GM21423 (cell line): ENCODE results near the gene URB1.
"Not testable (repeated sequence)": the region's sequence is repeated elsewhere in the genome, so short reads cannot be mapped to it uniquely, and the experiment has no call there.

Experiments
- ATAC-seq: cut with Tn5 transposase; IDR thresholded peaks from one replicate; pipeline ENCODE4 v1.9.1; 2021; ENCODE audit warnings: mild to moderate bottlenecking, moderate library complexity; ENCODE audit not compliant: unreplicated experiment

Gene URB1

DNA sequence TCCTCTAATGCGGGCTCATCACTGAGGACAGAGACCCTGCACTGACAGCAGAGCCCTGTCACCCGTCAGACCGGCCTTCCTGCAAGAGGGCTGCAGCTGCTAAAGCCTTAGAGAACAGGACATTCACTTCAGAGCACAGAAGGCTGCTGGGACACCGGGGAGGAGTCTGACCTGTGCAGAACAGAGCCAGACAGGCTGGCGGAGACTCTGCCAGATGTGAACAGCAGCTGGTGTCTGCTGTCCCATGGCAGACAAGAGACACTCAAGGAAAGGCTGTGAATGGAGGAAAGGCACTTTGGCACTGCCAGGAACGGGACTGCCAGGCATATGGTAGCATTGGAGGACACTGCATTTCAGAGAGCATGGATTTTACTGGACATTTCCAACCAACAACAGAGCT lies 72.8 kb downstream of the URB1 start:
- no peak for ATAC-seq

DNA sequence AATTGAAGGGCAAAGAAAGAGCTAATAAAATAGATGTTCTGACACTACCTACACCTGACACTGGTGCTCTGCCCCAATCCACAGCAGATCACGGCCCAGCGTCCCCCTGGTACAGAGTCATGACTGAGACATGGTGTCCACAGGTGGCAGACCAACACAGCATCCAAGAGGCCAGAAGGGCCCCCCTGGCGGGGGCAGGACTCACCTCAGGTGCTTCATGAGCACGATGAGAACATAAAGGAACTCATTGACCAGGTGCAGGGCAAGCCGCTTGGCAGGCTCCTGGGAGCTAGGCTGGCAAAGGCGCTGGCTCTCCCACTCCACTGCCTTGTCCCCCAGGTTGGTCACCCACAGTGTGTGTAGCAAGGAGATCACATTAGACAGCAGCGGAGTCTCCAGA lies 73.8 kb downstream of the URB1 start:
- no peak for ATAC-seq

DNA sequence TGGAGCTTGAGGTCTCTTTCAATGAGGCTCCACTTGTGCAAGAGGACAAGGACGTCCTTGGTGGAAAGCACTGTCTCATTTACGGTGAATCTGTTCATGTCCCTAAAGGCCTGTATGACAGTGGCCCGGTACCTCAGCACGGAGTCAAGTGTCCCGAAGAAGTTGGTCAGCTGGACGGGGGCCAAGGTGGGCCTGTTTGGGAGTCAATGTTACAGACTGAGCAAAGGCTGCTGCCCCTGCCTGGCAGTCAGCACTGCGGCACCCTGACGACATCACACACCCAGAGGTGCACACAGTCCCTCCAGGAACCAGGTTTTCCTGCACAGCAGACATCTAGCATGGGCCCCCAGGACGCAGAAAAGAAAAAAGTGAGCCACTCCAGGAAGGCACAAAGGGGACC lies 75.1 kb downstream of the URB1 start:
- ATAC-seq = no peak

DNA sequence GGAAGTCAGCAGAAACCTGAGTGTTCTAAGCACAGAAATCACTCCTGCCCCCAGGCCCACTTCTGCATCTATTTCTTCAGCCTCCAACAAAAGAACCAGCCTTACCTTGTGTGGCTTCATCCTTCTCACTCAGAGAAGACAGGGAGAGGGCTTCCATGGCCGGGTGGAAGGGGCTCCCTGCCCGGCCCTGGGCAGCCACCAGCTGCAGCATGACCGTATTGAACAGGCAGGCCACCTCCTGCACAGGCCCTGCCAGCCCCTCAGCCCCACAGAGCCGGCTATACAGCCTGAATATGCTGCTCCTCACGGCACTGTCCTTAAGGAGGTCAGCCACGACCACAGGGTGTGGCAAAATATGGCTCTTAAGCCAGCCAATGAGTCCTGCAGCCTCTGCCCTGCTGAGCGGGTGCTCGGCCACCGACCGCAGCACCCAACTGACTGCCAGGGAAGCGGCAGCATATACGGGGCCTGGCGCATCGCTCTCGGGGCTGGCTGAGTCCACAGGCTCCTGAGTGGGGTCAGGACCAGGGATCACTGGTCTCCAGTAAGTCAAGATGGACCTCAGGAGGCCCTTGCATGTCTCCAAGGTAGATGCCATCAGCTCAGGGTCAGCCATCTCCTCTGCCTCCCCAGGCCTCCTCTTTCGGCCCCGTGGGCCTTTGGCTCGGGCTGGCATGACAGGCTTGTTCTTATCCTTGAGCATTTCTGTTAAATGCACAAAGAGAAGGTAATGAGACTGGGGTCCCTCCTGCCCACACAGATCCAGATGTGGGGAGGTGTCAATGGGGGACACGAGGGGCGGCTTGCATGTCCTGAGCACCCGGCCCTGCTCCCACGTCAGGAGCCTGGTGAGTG lies 76.2 kb downstream of the URB1 start:
- no peak for ATAC-seq

DNA sequence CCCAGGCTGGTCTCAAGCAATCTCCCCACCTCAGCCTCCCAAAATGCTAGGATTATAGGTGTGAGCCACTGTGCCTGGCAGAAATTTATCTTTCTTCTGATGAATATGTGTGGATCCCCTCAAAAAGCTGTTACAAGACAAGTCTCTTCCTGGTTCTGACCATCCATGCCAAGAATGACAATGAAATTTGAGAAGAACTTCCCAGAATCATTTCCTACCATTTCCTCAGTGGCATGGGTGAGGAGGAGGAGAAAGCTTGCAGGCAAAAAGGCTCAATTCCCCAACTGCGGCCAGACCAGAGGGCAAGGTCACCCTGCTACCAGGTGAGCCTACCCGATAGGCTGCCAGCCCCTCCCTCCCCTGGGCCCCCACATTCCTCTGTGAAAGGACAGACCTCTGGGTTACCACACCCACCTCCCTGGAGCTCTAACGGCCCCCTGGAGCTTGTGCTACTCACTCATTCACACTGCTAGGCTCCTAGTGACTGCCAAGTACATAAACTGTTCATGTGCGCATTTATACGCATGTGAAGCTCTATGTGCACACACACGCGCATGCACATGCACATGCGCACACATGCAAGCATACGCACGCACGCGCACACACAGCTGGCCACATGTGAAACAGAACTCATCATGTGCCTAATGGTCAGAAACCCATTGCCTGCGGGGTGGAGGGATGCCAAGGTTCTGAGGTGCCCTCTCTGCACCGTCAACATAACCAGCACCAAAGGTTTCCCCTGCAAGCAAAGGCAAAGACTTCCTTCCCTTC lies 77.1 kb downstream of the URB1 start:
- ATAC-seq = no peak

DNA sequence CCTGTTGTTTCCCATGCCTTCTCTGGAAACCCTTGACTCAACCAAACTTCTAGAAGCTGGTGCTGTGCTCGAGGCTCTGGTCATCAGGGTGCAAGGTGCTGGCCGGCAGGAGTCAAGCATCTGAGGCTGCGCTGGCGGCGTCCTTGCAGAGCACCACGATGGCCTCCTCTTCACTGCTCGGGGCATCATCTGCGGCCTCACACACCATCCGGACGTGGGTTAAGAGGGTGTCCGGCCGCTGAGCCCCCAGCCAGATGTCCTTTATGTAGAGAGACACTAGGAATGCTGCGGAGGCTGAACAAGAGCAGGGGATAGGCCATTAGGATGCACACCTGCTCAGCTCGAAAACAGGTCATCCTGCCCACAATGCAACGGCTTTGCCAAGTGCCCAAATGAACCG lies 78.0 kb downstream of the URB1 start:
- ATAC-seq = no peak

DNA sequence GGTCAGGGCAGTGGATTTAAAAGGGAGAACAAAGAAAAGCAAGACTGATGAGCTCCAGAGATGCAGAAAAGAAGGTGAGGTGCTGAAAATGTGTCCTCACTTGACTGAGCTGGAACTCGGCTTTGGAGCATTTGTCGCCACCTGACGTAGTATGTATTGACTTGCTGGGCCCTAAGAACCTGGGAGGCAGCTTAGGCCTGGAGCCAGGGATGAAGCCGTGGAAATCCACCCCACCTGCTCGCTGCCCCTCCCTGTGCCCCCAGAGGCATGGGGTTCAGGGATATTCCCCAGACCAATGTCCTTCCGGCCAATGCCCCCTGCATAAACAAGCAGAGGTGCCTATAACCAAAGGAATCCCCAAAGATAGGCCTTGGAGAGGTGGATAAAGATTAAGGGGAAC lies 79.8 kb downstream of the URB1 start:
- ATAC-seq = no peak

DNA sequence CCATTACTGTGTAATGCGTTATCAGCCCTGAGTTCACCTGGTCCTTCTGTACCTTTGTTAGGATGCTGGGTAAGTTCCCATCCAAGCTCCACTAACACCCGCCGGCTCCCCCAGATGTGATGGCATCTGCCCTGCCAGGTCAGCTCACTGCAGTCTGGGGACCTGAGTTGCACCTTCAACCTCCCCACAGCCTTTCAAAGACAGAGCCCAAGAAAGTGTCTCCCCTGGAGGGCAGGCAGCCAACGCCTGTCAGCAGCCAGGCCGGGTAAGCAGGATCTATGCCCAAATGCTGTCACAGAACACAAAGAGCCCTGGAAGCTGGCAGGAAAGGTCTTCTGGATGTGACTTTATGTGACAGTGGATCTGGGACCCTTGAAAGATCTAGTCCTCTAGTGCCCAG lies 80.5 kb downstream of the URB1 start:
- no peak for ATAC-seq

DNA sequence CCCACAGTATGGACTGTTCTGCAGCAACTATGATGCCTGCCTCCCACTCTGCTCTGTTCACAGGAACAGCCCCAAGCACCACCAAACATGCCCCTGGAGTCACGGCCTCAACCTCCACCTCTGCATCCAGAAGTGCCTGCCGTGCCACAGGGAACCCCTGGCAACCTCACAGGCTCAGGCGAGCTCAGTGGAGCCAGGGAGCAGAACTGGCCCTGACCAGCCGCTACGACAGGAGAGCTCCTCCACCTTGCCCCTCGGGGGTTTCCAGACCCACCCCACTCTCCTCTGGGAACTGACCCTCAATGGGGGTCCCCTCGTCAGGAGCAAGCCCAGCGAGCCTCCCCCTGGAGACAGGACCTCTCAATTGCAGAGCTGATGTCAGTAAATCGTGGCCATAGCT lies 81.2 kb downstream of the URB1 start:
- ATAC-seq = no peak

DNA sequence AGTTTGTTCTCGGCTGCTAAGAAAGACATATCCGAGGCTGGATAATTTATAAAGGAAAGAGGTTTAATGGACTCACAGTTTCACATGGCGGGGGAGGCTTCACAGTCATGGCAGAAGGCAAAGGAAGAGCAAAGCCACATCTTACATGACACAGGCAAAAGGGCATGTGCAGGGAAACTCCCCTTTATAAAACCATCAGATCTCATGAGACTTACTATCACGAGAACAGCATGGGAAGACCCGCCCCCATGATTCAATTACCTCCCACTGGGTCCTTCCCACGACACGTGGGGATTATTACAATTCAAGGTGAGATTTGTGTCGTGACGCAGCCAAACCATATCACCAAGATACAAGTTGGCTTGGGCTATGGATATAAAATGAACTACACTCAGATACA lies 81.8 kb downstream of the URB1 start:
- ATAC-seq = not testable (repeated sequence)

DNA sequence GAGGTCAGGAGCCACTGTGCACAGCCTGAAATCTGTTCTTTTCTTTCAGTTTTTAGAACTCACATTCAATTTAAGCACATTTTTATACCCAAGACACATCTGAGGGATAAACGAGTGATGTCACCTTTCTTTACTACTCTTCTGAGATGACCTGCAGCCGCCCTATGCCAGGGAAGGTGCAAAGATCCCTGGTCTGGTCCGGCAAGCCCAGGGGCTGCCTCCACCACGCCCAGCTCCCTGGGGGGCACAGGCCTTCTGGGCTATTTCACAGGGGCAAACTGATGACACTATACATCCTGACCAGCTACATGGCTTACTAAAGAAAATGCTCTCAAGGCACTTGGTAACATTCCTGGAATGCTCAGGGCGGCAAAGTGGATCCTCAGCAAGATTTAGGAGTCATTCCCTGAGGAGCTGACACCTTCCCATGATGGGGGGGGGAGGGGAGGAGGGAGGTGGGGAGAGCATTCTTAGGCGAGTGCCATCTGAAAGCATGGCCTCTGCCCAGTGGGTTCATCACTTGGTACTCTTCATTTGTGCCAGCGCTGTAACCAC lies 82.8 kb downstream of the URB1 start:
- ATAC-seq = no peak

DNA sequence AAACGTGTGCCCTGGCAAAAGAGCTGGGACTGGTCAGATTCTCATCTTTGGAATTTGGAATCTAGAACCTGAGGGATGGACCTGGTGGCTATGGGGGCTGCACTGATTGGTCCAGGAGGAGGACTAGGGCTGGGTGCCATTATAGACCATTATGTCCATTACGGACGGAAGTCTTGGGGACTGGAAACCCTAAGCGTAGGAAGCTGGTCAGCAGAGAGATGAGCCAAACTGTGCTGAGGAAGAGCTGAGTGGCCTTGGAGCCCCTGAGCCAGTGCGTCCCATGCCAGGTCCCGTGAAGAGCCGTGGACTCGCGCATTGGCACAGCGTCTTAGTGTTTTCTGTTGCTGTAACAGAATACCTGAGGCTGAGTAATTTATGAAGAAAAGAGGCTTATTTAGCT lies 84.1 kb downstream of the URB1 start:
- no peak for ATAC-seq

DNA sequence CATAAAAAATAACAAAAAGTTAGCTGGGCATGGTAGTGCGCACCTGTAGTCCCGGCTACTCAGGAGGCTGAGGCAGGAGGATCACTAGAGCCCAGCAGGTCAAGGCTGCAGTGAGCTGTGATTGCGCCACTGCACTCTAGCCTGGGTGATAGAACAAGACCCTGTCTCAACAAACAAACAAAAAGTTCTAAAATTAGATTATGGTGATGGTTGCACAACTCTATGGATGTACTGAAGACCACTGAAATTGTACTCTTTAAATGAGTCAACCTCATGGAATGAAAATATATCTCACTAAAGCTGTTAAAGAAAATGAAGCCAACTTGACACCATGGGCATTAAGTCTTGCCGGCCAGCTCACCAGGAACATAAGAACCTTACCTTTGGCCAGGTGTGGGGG lies 85.1 kb downstream of the URB1 start:
- no peak for ATAC-seq

DNA sequence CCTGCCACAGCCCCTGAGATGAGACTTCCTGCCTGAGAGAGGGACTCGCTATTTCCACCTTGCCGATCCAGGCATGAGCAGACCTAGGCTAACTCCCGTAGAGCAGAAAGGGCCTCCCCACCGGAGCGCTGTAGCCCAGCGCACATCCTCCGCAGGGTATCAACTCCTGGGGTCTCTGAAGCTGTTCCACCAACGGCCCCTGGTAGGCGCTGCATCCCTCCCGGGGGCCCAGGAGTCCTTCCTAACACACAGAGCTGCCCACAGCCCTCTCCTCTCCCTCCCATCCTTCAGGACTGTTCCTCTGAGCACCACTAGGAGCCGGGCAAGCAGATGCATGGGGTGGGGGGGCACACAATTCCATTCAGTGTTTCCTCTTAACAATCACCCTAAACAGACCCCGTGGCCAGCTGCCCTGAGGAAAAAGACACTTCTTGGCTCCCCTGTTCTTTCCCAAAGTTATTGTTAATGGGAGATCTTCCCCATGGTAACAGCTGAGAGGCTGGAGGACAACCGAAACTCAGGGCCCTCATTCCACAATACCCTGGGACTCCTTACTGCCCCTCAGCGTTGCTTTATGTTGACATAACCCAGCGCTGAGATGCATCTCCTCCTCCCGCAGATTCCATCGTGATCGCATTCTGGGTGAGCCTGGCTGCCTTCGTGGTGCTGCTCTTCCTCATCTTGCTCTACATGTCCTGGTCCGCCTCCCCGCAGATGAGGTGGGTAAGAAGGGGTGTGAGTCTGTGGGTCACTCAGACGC lies 86.6 kb downstream of the URB1 start:
- no peak for ATAC-seq

DNA sequence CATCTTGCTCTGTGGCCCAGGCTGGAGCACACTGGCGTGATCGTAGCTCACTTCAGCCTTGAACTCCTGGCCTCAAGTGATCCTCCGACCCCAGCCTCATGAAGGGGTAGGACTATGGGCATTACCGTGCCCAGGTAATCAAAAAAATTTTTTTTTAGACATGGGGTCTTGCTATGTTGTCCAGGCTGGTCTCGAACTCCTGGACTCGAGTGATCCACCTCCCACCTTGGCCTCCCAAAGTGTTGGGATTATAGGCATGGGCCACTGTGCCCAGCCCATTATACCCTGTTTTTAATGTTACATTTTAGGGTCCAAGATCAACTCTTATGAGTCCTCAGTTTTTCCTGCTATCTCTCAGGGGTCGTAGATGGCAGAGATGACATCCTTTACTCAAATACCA lies 87.8 kb downstream of the URB1 start:
- no peak for ATAC-seq

DNA sequence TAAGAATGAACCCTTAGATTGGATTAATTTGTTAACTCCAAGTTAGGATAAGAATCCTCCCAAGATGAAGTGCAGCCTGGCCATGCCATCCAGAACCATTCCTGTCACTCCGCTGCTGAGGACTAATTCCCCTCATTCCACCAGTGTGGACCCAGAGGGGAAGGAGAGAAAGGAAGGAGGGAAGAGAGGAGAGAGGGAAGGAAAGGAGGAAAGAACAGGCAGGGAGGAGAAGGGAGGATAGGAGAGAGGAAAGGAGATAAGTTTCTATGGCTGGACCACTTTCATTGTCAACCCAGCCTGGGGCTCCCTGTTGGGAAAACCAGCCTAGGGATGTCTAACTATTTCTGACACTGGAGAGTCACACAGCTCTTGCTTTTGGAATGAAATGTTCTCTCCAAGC lies 89.4 kb downstream of the URB1 start:
- ATAC-seq = no peak

DNA sequence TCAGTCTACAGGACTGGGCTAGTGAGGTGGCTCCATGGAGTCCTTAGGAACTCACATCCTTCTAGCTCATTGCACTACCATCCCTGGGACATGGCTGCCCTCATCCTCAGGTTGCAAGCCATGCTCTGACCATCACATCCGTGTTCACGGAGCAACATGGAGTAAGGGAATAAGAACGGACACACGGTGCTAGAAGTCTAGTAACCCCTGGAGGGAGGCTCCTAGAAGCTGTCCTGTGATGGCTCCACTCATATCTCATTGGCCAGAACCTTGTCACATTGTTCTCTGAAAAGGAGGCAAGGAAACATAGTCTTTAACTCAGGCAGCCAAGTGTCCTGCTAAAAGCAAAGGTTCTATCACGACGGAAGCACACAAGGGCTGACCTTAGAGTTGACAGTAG lies 90.3 kb downstream of the URB1 start:
- ATAC-seq = no peak

DNA sequence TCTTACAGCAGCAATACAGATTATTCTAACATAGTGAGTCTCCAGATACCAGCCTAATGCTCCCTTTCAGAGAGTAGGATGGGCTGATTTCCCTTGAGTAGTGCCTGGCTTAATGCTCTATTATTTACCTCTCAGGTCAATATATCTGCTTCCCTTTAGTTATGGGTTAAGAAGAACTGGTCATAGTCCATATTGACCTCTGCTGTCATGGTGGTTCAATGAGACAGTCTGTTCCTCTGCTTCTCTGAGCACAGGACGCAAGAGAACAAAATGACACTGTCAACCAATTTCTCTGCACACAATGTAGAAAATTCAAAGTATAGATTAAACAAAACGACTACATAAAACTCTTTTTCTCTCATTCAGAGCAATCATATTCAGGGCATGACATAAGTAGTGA lies 91.2 kb downstream of the URB1 start:
- no peak for ATAC-seq

DNA sequence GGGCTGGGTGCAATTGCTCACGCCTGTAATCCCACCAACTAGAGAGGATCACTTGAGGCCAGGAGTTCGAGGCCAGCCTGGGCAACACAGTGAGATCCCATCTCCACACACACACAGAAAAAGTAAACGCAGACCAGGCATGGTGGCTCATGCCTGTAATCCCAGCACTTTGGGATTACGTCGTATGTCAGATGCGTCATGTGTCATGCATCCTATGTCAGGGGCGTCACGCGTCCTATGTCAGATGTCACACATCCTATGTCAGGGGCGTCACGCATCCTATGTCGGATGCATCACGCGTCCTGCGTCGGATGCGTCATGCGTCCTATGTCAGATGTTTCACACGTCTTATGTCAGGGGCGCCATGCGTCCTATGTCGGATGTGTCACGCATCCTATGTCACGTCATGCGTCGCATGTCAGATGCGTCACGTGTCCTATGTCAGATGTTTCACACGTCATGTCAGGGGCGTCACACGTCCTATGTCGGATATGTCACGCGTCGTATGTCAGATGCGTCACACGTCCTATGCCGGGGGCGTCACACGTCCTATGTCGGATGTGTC lies 92.6 kb downstream of the URB1 start:
- ATAC-seq = no peak

DNA sequence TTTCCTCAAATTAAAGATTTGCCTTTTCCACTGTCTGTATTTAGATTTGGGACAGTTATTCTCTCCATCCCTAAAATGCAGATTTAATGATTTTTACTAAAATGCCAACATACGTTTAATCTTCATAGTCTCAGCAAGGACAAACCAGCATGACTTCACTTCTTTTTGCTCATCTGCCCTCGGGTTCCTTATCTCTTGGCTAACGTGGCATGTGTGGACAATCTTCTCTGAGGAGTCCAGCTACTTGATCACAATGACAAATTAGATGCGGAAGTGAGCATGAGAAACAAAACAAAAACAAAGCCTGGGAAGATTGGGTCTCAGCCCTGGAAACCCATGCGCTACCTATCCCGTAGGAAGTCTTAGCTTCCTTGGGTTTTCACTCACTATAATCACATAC lies 93.1 kb downstream of the URB1 start:
- ATAC-seq = no peak

DNA sequence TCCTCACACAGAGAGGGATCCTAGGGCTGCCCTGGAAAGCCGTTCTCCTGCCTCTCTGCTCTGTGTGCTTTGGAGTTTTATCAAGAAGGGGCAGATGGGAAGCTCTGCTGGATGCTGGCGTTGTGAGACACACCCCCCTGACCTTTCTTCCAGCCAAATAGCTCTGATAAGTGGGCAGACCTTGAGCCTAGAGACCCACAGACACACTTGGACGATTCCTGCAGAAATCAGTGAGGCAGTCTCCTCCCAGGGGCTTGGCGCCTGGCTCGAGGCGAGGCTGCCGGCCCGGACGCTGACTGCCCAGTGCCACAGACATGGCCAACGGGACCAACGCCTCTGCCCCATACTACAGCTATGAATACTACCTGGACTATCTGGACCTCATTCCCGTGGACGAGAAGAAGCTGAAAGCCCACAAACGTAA lies 94.1 kb downstream of the URB1 start, which contains the start of gene MRAP:
MRAP (plus strand) TSS at position 198 of the 424 bp plus-strand sequence; CDS start at position 315, 117 bp downstream.
- no peak for ATAC-seq
